ELF-1 (cell line): ENCODE measurements around the gene HDAC4.
"Not testable (repeated sequence)": the region's sequence is repeated elsewhere in the genome, so short reads cannot be mapped to it uniquely, and the experiment has no call there.

Experiments
- DNase-seq: peaks from one replicate; pipeline ENCODE4 v3.0.0-alpha.2; 2016; ENCODE audit warnings: low read depth, low spot score

The HDAC4 gene

DNA sequence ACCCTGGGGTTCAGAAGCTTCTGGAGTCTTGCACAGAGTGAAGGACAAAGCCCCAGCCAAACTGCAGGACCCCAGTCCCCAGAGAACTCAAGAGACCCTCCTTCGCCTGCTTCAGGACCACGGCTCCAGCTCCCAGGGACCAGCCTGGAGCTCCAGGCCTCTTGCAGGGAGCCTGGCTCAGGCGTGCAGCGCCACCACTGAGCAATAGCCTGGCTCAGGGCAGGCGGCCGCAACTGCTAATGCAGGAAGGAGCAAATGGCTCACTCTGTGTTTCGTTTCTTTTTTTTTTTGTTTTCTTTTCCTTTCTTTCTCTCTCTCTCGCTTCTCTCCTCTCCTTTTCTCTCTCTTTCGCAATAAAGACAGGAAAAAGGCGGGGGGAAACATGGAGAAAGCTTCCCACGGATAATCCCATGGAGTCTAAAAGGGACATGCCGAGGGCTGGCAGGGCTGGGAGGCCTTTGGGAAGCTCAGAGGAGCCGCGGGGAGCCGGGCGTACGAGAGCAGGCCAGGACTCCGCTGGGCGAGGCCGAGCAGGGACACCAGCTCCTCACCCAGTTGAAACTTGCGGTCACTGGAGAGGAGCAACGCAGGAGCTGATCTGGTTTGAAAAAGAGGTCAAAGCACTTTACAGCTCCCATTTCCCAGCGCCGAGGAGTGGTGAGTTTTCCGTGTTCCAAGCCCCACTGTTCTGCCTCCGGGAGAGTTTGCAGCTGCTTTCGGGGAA lies 308.1 kb downstream of the HDAC4 start:
- DNase-seq, result no peak

DNA sequence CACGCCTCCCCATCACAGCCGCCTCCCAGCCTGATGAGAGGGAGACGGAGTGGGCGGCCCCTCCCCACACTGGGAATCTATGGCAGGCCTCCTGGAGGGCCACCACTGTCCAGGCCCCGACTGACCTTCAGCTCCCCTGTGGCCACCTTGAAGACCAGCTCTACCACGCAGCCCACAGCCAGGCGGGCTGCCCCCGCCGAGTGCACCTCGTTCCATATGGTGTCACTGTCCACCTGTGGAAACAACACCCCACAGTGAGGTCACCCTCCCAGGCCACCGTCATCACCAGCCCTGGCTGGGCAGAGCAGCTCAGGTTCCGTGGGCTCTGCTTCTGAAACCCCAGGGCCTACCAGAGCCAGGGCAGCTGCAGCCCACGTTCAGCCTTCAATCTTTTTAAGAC lies 310.9 kb downstream of the HDAC4 start:
- no peak for DNase-seq

GRCh38 chr2:239087046-239087710 lies 313.6 kb downstream of the HDAC4 start:
- DNase-seq, result no peak

DNA sequence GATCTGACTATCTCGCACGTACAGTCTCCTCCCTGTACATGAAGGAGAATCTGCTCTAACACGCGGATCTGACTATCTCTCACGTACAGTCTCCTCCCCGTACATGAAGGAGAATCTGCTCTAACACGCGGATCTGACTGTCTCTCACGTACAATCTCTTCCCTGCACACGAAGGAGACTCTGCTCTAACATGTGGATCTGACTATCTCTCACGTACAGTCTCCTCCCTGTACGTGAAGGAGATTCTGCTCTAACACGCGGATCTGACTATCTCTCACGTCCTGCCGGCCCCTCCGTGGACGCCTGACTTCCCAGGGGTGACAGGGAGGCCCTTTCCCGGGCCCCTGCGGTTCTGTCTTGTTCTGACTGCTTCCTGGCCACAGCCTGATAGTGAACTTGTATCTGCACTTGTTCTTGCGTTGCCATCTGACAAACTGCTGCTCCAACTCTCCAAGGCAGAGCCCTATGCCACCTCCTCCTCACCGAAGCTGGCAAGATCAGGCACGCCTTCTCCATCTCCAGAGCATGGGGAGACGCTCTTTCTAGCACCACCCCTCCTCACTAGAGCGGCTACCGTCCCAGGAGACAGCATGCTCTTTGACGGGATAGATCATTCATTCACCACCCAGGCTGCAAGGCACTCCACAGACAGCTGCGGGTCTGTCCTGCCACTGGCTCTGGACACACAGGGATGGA lies 314.3 kb downstream of the HDAC4 start:
- no peak for DNase-seq

- no peak for DNase-seq
Observed at GRCh38 chr2:239085201-239085992, 315.4 kb downstream of the HDAC4 start.

- DNase-seq, result no peak
Observed at GRCh38 chr2:239084007-239084406, 316.8 kb downstream of the HDAC4 start.

GRCh38 chr2:239082425-239082824 lies 318.4 kb downstream of the HDAC4 start:
- DNase-seq, result no peak

GRCh38 chr2:239081622-239082021 lies 319.2 kb downstream of the HDAC4 start:
- DNase-seq, result no peak

DNA sequence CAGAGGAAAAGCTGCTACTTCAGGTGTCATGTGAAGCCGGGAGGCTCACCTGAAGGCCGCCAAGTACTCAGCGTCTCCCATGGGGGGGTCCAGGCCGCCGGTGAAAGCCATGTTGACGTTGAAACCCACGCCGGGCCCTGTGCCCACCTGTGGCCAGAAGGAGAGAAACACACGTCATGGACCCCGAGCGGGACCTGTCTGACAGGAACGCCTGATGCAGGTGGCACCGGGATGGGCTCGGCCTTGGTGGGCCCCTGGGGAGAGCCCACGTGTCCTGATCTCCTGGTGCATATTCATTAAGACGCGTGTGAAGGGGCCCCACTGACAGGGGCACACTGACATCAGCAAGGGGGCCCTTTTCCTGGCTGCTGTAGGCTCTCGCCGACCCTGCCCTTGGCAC lies 319.8 kb downstream of the HDAC4 start:
- DNase-seq, result no peak

DNA sequence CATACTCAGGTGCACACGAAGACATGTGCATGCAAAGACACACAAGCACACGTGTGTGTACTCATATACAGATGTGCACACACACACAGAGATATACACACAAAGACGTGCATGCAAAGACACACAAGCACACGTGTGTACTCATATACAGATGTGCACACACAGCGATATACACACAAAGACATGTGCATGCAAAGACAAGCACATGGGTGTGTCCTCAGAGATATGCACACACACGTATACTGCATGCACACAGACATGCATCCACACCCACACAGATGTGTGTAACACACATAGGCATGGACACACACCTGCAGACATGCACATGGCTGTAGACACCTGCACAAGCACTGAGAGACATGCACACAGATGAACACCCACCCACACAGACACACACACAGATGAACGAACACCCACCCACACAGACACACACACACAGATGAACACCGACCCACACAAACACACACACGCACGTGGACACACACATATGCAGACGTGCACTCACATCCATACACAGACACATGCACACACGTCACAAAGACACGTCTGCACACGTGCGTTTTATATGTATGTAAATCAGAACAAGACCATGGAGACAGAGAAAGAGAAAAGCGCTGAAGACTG lies 321.0 kb downstream of the HDAC4 start:
- DNase-seq, result no peak

- DNase-seq, result no peak
Observed at GRCh38 chr2:239078128-239078924, 322.5 kb downstream of the HDAC4 start.

- DNase-seq, result no peak
Observed at GRCh38 chr2:239077260-239077659, 323.6 kb downstream of the HDAC4 start.

DNA sequence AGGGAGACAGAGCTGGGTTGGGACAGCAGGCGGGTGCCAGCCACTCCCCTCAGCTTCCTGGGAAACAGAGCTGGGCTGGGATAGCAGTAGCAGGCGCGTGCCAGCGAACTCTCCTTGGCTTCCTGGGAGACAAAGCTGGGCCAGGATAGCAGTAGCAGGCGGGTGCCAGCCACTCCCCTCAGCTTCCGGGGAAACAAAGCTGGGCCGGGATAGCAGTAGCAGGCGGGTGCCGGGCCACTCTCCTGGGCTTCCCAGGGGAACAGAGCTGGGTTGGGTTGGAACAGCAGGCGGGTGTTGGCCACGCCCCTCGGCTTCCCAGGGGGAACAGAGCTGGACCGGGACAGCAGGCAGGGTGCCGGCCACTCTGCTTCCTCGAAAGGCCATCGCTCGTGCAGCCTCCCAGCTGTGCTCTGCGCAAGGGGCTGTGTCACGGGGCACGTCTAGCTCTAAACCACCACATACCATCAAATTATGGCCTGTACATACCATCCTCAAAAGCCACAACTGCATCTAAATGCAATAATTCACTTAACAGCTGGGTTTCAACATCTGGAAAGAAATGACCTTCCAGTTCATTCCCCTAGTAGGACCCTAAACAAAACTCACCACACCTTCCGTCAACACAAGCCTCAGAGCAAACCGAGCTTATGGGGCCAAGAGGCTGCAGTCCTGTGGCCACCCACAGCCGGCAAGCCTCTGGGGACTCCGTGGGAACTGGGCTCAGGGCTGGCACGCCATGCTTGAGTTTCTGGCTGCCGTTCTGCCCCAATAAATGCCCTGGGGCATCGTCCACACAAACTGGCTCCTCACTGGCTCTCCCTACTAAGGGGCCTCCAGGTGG lies 324.7 kb downstream of the HDAC4 start:
- no peak for DNase-seq

DNA sequence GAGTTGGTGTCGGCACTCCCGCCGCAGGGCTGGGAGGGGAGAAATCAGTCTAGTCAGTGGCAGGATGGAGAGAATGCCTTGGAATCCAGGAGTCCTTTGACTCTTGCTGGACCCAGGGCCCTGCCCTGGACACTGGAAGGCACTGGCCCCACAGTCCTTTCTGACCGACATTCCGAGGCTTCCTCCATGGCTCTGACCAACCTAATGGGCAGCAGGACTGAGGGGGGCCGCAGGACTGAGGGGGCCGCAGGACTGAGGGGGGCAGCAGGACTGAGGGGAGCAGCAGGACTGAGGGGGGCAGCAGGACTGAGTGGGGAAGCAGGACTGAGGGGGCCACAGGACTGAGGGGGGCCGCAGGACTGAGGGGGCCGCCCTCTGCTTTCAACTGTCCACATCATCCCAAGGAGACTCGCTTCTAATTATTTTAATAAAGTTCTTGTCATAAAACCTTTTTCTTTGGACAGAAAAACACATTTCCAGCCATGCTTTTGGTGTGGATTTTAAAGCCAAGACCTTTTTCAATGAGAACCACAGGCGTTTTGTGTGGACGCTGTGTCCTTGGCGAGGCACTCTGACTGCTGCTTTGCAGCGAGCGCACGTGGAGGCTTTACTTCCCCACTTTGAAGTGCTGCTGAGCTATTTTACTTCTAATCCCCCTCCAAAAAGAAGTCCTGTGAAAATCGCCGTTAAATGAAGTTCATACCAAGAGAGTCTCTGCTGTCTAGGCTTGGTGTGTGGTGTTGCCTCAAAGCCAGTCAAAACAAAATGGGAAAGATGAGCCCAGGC lies 326.9 kb downstream of the HDAC4 start:
- DNase-seq, result no peak

GRCh38 chr2:239073270-239073669 lies 327.6 kb downstream of the HDAC4 start:
- no peak for DNase-seq

DNA sequence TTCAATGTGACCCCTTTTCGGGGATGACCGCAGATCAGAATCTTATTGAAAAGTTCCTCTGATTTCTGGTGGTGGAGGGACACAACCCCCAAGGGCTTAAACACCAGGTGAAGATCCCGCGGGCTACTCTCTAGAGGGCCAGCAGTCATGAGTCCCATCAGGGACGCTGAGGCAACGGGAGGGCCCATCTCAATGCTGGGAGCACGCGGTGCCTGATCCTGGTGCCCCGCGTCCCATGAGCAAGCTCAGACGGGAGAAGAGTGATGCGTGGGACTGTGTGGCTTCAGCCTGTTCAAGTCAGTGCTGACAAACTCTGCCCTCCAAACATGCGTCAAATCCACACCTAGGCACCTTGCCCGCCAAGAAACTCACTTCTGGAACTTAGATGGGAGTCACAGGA lies 328.0 kb downstream of the HDAC4 start:
- DNase-seq, result no peak

GRCh38 chr2:239070466-239070865 lies 330.4 kb downstream of the HDAC4 start:
- DNase-seq, result no peak

GRCh38 chr2:239069362-239070333 lies 331.2 kb downstream of the HDAC4 start:
- not testable (repeated sequence) for DNase-seq
